Anterior cingulate cortex (tissue), 58 donors: ENCODE measurements around the gene WDFY4.

Source experiments
- DNase-seq, 58 donors: peaks; one replicate each; lab custom pipeline; 2025; lab: John Stamatoyannopoulos, UW

The WDFY4 gene

GRCh38 chr10:48685731-48686130 lies 1.1 kb downstream of the WDFY4 start:
- no peak for DNase-seq

DNA sequence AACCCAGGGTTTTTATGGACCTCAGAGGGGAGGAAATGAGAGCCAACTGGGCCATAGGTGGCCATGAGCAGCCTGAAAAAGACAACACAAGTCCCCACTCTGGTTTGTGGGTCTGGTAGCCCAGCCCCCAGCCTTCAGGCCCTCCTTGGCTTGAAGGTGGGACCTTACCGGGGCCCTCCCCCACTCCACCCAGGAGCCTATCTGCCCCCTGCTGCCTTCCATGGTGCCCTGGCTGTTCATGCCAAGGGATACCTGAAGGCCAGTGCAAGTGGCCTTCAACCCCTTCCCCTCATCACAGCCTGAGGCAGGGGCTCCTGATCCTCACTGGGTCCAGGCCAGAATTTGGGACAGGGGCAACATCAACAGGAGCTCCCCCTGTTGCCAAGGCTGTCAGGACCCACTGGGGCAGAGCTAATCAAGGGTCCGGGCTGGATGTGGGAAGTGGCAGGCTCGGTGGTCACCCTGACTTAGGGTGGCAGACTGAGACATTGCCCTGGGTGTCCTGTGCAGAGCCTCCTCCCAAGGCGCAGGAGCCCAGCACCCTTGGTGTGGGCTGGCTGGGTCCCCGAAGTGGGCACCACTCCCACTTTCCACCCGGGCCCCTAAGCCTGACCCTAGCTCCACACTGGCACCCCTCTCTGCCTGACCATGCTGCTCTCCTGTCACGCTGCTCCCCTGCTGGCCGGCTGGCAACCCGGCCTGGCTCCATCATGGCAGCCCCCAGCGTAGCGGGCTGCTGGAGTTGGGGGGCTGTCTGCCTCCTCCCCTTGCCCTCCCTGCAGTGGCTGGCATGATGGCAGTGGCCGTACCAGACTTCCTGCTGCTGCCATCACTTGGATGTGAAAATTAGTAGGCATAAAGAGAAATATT lies 6.4 kb downstream of the WDFY4 start:
- no peak for DNase-seq

GRCh38 chr10:48691812-48692528 lies 7.3 kb downstream of the WDFY4 start:
- no peak for DNase-seq

DNA sequence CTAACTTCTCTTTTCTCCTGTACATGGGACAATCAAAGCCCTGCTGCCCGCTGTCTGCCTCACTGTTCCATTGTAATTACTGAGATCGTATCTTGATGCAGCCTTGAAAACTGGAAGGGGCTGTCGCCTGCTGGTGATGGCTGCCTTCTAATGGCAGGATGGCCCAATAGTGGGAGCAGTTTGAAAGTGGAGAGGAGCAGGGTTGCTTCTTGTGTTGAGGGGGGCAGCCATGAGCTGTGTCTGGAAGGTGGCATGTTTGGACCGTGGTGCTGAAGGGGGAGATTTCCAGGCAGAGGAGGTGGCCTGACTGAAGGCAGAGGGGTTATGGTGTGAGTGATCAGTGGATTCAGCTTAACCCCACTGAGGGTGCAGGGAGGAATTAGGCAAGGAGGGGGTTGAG lies 8.1 kb downstream of the WDFY4 start:
- DNase-seq: no peak

GRCh38 chr10:48693206-48693605 lies 8.5 kb downstream of the WDFY4 start:
- no peak for DNase-seq

DNA sequence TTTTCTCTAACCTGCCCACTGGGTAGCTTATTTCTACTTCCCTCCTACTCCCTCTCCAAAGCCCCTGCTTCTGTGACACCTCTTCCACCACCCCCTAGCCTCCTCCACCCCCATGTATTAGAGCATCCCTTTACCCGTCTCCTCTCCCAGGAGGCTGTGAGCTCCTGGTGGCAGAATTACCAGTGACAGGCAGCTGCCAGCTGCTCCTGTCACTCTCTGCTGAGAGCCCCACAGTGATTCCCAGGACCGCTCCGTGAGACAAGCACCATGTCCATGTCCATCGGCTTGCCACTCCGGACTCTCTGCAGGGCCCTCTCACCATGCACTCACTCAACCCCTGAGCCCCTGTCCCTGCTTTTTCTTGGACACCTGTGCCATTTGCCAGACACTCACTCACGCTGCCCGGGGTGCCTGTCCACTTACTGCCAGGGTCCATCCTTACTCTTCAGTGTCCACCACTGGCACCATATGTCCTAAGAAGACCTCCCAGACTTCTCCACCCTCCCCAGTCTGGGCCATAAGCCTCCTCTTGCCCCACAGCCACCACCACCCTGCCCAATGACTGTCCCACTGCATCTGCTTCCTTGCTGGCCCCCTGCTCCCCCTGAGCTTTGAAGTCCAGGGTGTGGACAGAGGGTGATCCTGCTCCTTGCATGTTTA lies 9.8 kb downstream of the WDFY4 start:
- DNase-seq: no peak

DNA sequence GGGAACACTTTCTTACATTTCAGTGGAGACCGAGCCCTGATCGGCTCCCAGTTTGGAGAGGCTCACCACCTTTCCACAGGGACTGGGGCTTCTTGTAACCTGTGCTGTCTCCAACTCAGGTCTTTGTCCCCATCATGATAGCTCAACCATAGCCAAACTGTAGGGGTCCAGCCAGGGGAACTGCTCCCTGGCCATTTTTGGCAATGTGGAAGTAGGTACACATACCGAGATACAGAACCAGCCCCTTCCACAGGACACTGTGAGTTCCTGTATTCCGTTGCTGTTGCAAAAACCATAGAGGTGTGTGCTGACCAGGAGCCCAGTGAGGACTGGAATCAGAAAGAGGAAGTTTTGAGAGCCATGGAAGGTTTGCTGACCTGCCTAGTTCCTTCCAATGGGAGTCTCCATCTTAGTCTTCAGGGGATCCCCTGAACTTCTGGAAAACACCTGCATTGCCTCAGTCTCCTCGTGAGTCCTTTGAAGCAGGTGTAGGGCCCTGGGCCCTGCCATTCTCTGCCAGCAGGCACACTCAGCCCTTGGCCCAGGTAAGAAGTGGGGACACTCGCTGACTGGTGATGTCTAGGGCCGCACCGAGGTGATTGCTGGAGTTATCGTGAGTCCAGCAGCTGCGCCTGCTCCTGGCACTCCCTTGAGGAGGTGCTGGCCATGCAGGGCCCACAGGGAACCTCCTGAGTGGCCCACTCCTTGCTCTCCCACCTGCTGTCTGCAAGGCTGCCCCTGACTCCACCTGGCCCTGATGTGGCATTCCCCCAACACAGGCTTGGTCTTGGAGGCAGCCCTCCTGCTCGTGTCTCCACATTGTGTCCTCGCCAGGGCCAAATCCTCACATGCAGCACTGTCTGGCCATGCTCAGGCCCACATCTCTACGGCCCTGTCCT lies 11.2 kb downstream of the WDFY4 start:
- no peak for DNase-seq

DNA sequence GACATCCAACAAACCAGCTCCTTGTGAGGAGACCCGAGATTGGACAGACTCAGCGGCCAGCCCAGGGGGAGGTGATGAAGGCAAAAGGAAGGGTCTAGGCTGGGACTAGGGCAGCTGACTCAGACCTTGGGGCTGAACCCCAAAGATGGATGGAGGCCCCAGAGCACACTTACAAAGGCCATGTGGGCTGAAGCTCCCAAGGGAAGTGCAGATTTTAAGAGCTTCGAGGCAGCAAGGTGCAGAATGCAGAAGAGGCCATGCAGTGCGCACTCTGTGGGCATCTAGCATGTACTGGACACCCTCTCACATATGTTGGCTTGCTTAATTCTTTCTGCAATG lies 11.8 kb downstream of the WDFY4 start:
- DNase-seq: no peak

DNA sequence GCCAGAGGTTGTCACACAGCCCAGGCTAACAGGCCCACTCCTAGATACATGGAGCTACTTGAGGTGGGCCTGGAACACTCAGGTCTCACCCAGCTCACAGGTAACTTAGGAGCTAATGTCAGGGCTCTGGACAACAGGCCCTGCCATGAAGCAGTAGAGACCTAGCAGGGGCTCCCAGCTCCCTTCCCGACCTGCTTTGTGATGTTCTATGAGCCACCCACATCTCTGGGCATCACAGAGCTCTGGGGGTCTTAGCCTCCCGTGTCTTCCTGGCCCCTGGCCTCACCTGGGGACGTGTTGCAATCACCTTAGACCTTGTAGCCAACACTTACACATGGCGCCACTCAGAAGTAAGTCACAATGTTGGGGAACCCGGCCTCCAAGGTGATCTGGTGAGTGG lies 12.4 kb downstream of the WDFY4 start:
- DNase-seq: no peak

DNA sequence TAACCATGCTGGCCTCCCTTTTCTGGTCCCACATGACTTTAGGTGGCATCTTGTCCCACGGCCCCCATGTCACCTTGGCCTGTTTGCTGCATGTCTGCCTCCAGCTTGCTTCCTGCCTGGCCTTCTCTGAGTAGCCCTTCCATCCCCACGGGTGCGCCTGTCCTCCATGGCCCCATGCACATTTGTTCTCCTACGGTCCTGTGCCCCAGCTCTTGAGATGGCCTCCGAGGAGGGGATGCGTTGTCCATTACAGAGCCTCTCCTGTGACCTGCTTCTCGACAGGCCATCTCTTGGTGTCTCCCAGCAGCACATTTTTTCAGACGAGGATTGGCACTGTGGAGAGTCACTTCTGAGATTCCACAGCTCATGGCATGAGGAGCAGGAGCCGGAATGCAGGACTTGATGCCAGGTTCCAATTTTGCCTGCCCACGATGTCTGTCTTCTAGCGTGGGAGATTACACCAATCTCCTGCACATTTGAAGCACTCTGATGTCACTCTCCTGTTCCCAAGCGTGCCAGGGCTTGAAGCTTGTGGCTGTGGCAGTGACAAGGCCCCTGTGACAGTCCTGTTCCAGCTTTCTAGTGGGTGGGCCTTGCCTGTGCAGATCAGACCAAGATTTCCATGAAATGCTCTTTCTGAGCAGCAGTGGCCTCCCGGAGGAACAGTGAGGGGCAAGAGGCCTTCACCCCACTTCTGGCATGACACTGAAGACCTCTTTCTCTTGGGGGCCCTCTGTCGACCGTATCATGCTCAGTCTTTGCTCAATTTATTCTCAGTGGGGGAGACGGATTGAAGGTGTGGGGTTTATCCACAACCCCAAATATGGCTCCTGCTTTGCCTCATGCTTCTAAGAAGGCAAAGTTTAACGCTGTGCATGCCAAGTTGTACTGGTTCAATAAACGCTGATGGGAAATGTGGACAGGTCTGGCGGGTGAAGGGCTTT lies 13.4 kb downstream of the WDFY4 start:
- peak in 18 of 58 donors; percentile 7 to 56 (median 31) for DNase-seq

DNA sequence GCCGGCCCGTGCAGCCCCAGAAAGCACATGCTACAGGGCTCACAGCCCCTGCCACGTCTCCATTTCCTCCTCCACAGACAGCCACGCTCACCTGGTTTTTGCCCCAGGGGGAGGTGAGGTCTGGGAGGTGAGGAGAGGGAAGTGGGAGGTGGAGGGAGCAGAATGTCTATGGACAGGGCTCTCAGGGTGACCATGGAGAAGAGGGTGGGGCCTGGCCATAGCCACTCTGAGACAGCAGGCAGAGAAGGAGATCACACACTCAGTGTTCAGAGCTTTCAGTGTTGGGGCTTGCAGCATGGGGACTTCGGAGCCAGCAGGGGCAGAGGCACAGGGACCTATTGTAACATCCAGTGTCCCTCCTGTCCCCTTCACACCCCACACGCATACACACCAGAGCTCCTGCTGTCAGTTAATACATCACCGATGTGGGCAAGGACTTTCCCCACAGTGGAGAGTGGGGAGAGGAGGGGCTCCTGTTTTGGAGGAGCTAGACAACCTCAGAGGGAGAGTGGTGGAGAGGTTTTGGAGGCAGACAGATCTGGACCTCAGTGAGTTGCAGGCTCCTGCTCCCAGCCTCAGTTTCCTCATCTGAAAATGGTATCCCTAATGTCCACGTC lies 14.4 kb downstream of the WDFY4 start:
- no peak for DNase-seq

- no peak for DNase-seq
Observed at GRCh38 chr10:48700071-48700470, 15.4 kb downstream of the WDFY4 start.

DNA sequence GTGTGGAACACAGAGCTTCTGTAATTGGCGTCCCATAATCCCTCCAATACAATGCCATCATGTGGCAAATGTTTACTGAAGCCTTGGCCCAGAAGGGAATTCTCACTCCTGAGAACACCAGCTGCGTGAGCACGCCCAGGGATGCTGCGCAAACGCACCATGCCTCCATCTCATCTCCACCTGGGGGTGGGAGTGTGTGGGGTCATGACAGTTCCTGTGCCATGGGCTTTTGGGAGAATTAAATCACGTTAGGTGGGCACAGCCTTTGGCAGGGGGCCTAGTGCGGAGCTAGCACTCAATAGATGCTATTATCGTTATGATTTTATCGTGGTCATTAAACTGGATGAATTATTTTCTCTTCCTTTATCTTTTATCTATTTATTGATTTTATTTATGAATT lies 15.8 kb downstream of the WDFY4 start:
- DNase-seq: no peak

GRCh38 chr10:48701139-48701901 lies 16.6 kb downstream of the WDFY4 start:
- DNase-seq: no peak

DNA sequence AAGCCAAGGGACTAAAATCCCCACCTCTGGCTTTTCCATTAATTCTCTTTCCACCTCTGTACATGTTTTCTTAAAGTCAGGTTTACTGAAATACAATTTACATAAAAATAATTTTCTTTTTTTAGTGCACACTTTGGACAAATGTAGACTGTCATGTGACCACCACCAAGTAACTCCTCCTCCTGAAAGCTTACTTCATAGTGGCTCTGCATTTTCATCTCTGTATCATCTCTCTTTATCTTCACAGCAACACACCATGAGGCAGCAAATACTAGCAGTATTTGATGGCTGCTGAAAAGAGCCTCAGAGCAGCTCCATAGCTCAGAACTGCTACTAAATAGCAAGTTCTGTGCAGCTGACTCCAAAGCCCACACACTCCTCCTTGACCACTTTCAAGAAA lies 17.3 kb downstream of the WDFY4 start:
- DNase-seq: no peak

DNA sequence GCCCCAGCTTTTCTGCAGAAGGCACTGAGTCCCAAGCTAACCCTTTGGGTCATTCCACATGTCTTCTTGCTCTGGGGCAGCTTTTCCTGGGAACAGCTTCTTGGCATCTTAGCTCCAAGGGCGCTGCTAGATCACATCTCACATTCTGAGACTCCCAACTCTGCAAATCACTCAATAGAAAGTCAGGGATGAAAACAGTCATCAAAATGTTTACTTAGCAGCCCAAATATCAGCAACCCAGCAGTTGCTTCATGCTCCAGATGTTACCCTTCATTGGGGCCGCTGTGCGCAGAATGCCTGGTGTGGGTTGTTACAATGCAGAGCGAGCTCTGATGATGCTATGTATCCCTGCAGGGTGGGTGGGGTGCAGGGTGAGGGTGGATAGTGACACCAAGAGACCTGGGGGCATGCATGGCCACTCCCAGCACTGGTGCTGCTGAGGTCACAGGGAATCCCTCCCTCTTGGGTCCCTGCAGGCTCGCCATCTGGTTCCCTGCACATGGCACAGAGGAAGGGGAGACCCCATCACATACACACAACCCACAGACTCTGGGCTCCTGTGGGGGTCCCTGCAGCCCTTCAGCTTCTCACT lies 19.0 kb downstream of the WDFY4 start:
- DNase-seq: no peak

GRCh38 chr10:48704156-48704555 lies 19.5 kb downstream of the WDFY4 start:
- DNase-seq: no peak
